HepG2 (cell line): Measurements from ENCODE around the gene CYP4F22. TPM values are rescaled to one million over a fixed set of nuclear protein-coding genes. Genes with fewer than 3 reads are reported as not detected.

Experiments
- ATAC-seq: fragments of 200-7000 bp; cut with Tn5 transposase; 3 replicates; pipeline ENCODE4 v1.9.1; 2020; ENCODE audit warnings: mild to moderate bottlenecking, moderate library complexity
- BruUV-seq: library from RNA; stranded (reverse); fragments of 400-500 nt; replicated peaks from 2 replicates; lab custom pipeline; 2021; lab: Mats Ljungman, UMichigan
- CTCF ChIA-PET: fragments of 300-600 bp; formaldehyde crosslinking; extraction: SDS; loops from one replicate; lab custom pipeline; 2021; ENCODE audit warnings: low total read pairs, inconsistent platforms, low intra/inter-chr PET ratio; lab: Yijun Ruan, JAX
- POLR2A ChIA-PET: fragments of 350-600 bp; sonication (Branson Sonifier 250); formaldehyde crosslinking; loops from one replicate; lab custom pipeline; 2020; ENCODE audit warnings: antibody characterized with exemption, inconsistent platforms; lab: Yijun Ruan, JAX
- DNase-seq: peaks from one replicate; pipeline ENCODE4 v3.0.0-alpha.2; 2015; ENCODE audit warnings: low spot score
- FAIRE-seq: peaks from 3 replicates; lab custom pipeline; 2011; peaks lifted over from hg19 to GRCh38; lab: Jason Lieb, UNC
- H2AFZ ChIP-seq: one replicate; pipeline ENCODE4 v1.6.1; 2011; ENCODE audit warnings: low read length, inconsistent platforms
- H3K27ac ChIP-seq: fragments of 300-600 bp; 3 replicates; pipeline ENCODE4 v1.8.0; 2011; ENCODE audit warnings: mixed run types, mild to moderate bottlenecking, mixed read lengths, low read length, inconsistent platforms; ENCODE audit not compliant: insufficient read depth; ENCODE audit errors: extremely low read length
- H3K27me3 ChIP-seq, 2 experiments: fragments of 200-600 bp in 1 of 2; 2 replicates in 1 of 2; 3 replicates in 1 of 2; pipeline versions ENCODE4 v1.6.0 to v1.8.0; 2011; ENCODE audit warnings: low read length in 2 of 2, mild to moderate bottlenecking in 2 of 2, moderate library complexity in 2 of 2, inconsistent platforms in 1 of 2; ENCODE audit not compliant: insufficient read depth in 2 of 2, control insufficient read depth in 1 of 2
- H3K36me3 ChIP-seq, 2 experiments: fragments of 200-600 bp in 1 of 2; replicated peaks in 1 of 2; 2 replicates in 1 of 2; 3 replicates in 1 of 2; pipeline versions ENCODE4 v1.5.1 to v1.8.0; 2011; ENCODE audit warnings: low read length in 2 of 2, inconsistent platforms in 1 of 2; ENCODE audit not compliant: insufficient read depth in 2 of 2, control insufficient read depth in 1 of 2
- H3K4me1 ChIP-seq: 2 replicates; pipeline ENCODE4 v1.5.1; 2012; ENCODE audit warnings: low read length, inconsistent platforms; ENCODE audit not compliant: insufficient read depth
- H3K4me2 ChIP-seq: 2 replicates; pipeline ENCODE4 v1.6.0; 2011; ENCODE audit warnings: low read depth, low read length, inconsistent platforms
- H3K4me3 ChIP-seq, 3 experiments: fragments of 200-600 bp in 1 of 3; sonication (generic), shearing (Covaris generic) in 1 of 3; replicated peaks in 1 of 3; 2 replicates each; pipeline ENCODE4 v1.5.1; 2011 to 2016; ENCODE audit warnings: low read length in 3 of 3, inconsistent platforms in 2 of 3, low read depth in 2 of 3, mild to moderate bottlenecking in 2 of 3, control low read depth in 1 of 3, mixed read lengths in 1 of 3; ENCODE audit not compliant: insufficient read depth in 1 of 3
- H3K79me2 ChIP-seq: one replicate; pipeline ENCODE4 v1.6.1; 2011; ENCODE audit warnings: low read length, inconsistent platforms; ENCODE audit not compliant: insufficient read depth
- H3K9ac ChIP-seq: 2 replicates; pipeline ENCODE4 v1.6.0; 2011; ENCODE audit warnings: mild to moderate bottlenecking, low read depth, low read length, inconsistent platforms; ENCODE audit not compliant: insufficient read depth
- H3K9me3 ChIP-seq: 2 replicates; pipeline ENCODE4 v1.5.1; 2012; ENCODE audit warnings: mild to moderate bottlenecking, low read length
- H4K20me1 ChIP-seq: 2 replicates; pipeline ENCODE4 v1.6.0; 2011; ENCODE audit warnings: inconsistent platforms, mild to moderate bottlenecking, low read length, moderate library complexity; ENCODE audit not compliant: insufficient read depth
- FOXA3 ChIP-seq: IDR thresholded peaks from 2 replicates; pipeline ENCODE4 v1.6.1; 2016; ENCODE audit warnings: missing genetic modification reagents, missing compliant biosample characterization
- HNF4G ChIP-seq, 2 experiments: sonication (generic) in 1 of 2; formaldehyde crosslinking in 1 of 2; IDR thresholded peaks; 2 replicates each; pipeline versions ENCODE4 v1.4.0 to v1.6.1; 2011 to 2020; ENCODE audit warnings: borderline replicate concordance in 2 of 2, low read depth in 2 of 2, mild to moderate bottlenecking in 2 of 2, low read length in 1 of 2, missing genetic modification reagents in 1 of 2, moderate library complexity in 1 of 2
- POGZ ChIP-seq: sonication (generic); formaldehyde crosslinking; IDR thresholded peaks from 2 replicates; pipeline ENCODE4 v1.4.0; 2020; ENCODE audit warnings: mild to moderate bottlenecking, missing genetic modification reagents
- TMF1 ChIP-seq: sonication (generic); formaldehyde crosslinking; IDR thresholded peaks from 2 replicates; pipeline ENCODE4 v1.8.1; 2022; ENCODE audit warnings: low read depth, missing genetic modification reagents
- ZBTB3 ChIP-seq: sonication (generic); formaldehyde crosslinking; IDR thresholded peaks from 2 replicates; pipeline ENCODE4 v1.4.0; 2020; ENCODE audit warnings: low read depth, mild to moderate bottlenecking, moderate library complexity, missing genetic modification reagents, borderline replicate concordance
- ZNF121 ChIP-seq: sonication (generic); formaldehyde crosslinking; IDR thresholded peaks from 2 replicates; pipeline ENCODE4 v1.5.0; 2020; ENCODE audit warnings: mild to moderate bottlenecking, missing genetic modification reagents
- ZNF510 ChIP-seq: sonication (generic); formaldehyde crosslinking; IDR thresholded peaks from 2 replicates; pipeline ENCODE4 v1.4.0; 2020; ENCODE audit warnings: low read depth, mild to moderate bottlenecking, missing genetic modification reagents
- WGBS: methylation state at CpG from one replicate; pipeline ENCODE4 v1.1.6; 2017; ENCODE audit warnings: low lambda C conversion rate; 5-methylcytosine and 5-hydroxymethylcytosine counted together
- in situ Hi-C: cut with HindIII; loops from 2 replicates; pipeline ENCODE4 v1.10.0; 2017; ENCODE audit warnings: low pct_unique_long_range_greater_than_20kb; ENCODE audit not compliant: extremely low pct_ligation_motif_present
- intact Hi-C: fragments of 100-400 bp; cut with micrococcal nuclease; formaldehyde crosslinking; loops from one replicate; pipeline ENCODE4 v1.10.0; 2022; ENCODE audit not compliant: unreplicated experiment
- polyA plus RNA-seq, 8 experiments: library from polyadenylated mRNA; depleted of rRNA in 3 of 8; stranded (reverse) in 7 of 8; unstranded in 1 of 8; fragments of >200 nt; fragmentation: Illumina TruSeq in 4 of 8; extraction: Trizol in 4 of 8; gene quantifications; 2 replicates each; pipeline versions ENCODE4 v1.2.1 to v1.2.3, GENCODE V29; 2011 to 2016; ENCODE audit warnings: low read depth in 4 of 8, missing spikeins in 1 of 8, mixed read lengths in 1 of 8; ENCODE audit not compliant: insufficient read depth in 1 of 8
- total RNA-seq, 5 experiments: library from RNA; depleted of rRNA; stranded (reverse); fragments of >200 nt; fragmentation: Illumina TruSeq; extraction: Trizol; gene quantifications; 2 replicates each; pipeline ENCODE4 v1.2.3, GENCODE V29; 2016; ENCODE audit warnings: low read depth in 1 of 5
- TF ChIP-seq, protein P1 (sequence below): sonication (generic); formaldehyde crosslinking; IDR thresholded peaks from 2 replicates; pipeline ENCODE4 v1.8.1; 2023; ENCODE audit warnings: mild to moderate bottlenecking, missing genetic modification reagents

CYP4F22 gene
- total and polyA plus RNA-seq, 2 of the 13 experiments (the other 11 are each of a cell fraction or from before 2014, with no cell fraction given): 0.05 TPM; not detected in 1

DNA sequence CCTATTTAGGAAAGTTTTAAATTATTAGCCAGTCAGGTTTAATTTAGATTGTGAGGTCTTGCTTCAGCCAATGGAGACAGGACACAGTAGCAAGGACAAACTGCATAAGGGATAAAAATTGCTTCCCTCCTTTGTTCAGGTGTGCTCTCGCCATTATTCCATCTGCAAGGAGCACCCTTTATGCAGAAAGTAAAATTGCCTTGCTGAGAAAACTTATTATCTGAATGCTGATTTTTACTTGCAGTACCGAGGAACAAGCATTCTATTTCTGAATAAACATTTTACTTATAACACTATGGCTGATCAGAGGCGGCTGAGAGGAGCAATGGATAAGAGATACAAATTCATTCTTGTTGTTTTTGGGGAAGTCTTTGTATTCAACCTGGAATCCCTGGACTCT, 8.0 kb downstream of the CYP4F22 start (continued):
- TF ChIP-seq TMF1 (CRISPR knock-in tag) (no peak), POGZ (no peak), FOXA3 (no peak), HNF4G (IDR thresholded peaks at IDR 0.05; ENCODE audit: borderline replicate concordance, low read depth, low read length) (no peak), HNF4G (CRISPR knock-in tag; IDR thresholded peaks at IDR 0.05; ENCODE audit: borderline replicate concordance, low read depth) (no peak), ZNF510 (CRISPR knock-in tag) (no peak)
- TF ChIP-seq, protein P1, sequence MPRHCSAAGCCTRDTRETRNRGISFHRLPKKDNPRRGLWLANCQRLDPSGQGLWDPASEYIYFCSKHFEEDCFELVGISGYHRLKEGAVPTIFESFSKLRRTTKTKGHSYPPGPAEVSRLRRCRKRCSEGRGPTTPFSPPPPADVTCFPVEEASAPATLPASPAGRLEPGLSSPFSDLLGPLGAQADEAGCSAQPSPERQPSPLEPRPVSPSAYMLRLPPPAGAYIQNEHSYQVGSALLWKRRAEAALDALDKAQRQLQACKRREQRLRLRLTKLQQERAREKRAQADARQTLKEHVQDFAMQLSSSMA: no peak

DNA sequence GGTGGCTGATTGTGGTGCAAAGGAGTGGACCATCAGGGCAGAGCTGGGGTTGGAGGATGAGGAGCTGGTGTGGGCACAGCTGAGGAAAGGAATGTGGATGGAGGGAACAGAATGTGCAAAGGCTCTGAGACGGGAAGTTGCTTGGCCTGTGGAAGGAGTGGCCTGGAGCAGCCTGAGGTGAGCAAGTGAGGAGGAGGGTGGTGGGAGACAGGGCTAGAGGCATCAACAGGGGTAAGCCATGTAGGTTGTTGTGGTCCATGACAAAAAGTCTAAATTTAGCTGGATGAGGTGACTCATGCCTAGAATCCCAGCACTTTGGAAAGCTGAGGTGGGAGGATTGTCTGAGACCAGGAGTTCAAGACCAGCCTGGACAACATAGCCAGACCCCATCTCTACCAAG, 9.5 kb downstream of the CYP4F22 start:
- ChIA-PET CTCF (no interaction called here), POLR2A (no interaction called here)
- Histone ChIP-seq H2AFZ (no peak overlapping the region), H3K9me3 (peaks cover 8% of the 10 kb centered on the region; the same call in 1 of the 2 replicates), H3K9ac (no peak overlapping the region), H3K27ac (no peak overlapping the region), H3K79me2 (no peaks in the 10 kb centered on the region), H3K27me3 (peaks cover 0 to 4% of the 10 kb centered on the region in 2 experiments; a peak in 1 of 5 replicates), H4K20me1 (no peaks in the 10 kb centered on the region), H3K36me3 (no peaks in the 10 kb centered on the region), H3K4me1 (no peaks in the 10 kb centered on the region), H3K4me3 (no peak overlapping the region), H3K4me2 (no peak overlapping the region)
- 48% methylated on average over 1 of the region's 1 CpG for WGBS
- FAIRE-seq: no peak
- intact Hi-C loops: no loop called here
- TF ChIP-seq ZBTB3 (CRISPR knock-in tag) (no peak), ZNF121 (CRISPR knock-in tag) (0 out of 2 replicates have a peak, but pooled peaks have one; percentile 18)
- in situ Hi-C loops: no loop called here
- DNase-seq: no peak
- no peak for ATAC-seq
- no TSS peak for BruUV-seq
